IMR-90 (cell line): ENCODE measurements around the gene NOL12. TPM values are rescaled to one million over a fixed set of nuclear protein-coding genes. Genes with fewer than 3 reads are reported as not detected.

Experiments
- BHLHE40 ChIP-seq: fragments of 150-350 bp; IDR thresholded peaks from 2 replicates; pipeline ENCODE4 v1.6.1; 2016; ENCODE audit warnings: mild to moderate bottlenecking, low read depth, low read length
- CHD1 ChIP-seq: IDR thresholded peaks from 2 replicates; pipeline ENCODE4 v1.6.1; 2012; ENCODE audit warnings: low read depth, low read length, improper control_type of control experiment
- RFX5 ChIP-seq: IDR thresholded peaks from 2 replicates; pipeline ENCODE4 v1.8.0; 2012; ENCODE audit warnings: low read depth, mild to moderate bottlenecking, low read length, moderate library complexity
- USF2 ChIP-seq: fragments of 150-350 bp; IDR thresholded peaks from 2 replicates; pipeline ENCODE4 v1.6.1; 2017; ENCODE audit warnings: mild to moderate bottlenecking, antibody characterized with exemption, low read length, low read depth
- polyA plus RNA-seq, 3 experiments: library from polyadenylated mRNA; depleted of rRNA; stranded (reverse); fragments of >200 nt; gene quantifications; 2 replicates each; pipeline ENCODE4 v1.2.3, GENCODE V29; 2012; ENCODE audit warnings: low replicate concordance in 1 of 3
- total RNA-seq: library from RNA; depleted of rRNA; stranded (reverse); fragments of >200 nt; gene quantifications from 2 replicates; pipeline ENCODE4 v1.2.3, GENCODE V29; 2012

Gene NOL12
- total and polyA plus RNA-seq, 2 of the 4 experiments (the other 2 are of a cell fraction): 16.0 to 25.6 TPM

GRCh38 chr22:37658133-37659065 lies 27.7 kb upstream of the NOL12 start, which contains the start of gene PDXP (continued):
- TF ChIP-seq USF2: no peak; the same call in 1 of the 2 replicates
- TF ChIP-seq RFX5: peak; percentile 96
- TF ChIP-seq BHLHE40: peak; percentile 94
- no peak for TF ChIP-seq CHD1
